Upper lobe of left lung (tissue), 6 donors: ENCODE measurements around the gene CHRND. TPM values are rescaled to one million over a fixed set of nuclear protein-coding genes. Genes with fewer than 3 reads are reported as not detected.

Experiments used
- ATAC-seq, 2 donors: fragments of 200-7000 bp; cut with Tn5 transposase; one replicate each; pipeline ENCODE4 v1.9.1; 2022; ENCODE audit warnings: mild to moderate bottlenecking in 2 of 2, moderate library complexity in 2 of 2; ENCODE audit not compliant: low FRiP score in 2 of 2
- DNase-seq, 2 donors: peaks; one replicate each; pipeline ENCODE4 v3.0.0-alpha.2; 2019 to 2020
- H3K27ac ChIP-seq, 4 donors: fragments of 200-600 bp; sonication (generic); one replicate each; pipeline ENCODE4 v1.5.1; 2016 to 2019
- H3K27me3 ChIP-seq, 4 donors: fragments of 200-600 bp; sonication (generic); one replicate each; pipeline ENCODE4 v1.5.1; 2017 to 2019
- H3K36me3 ChIP-seq, 4 donors: fragments of 200-600 bp; sonication (generic); one replicate each; pipeline ENCODE4 v1.5.1; 2016 to 2019
- H3K4me1 ChIP-seq, 4 donors: fragments of 200-600 bp; sonication (generic); one replicate each; pipeline ENCODE4 v1.5.1; 2018 to 2019
- H3K4me3 ChIP-seq, 4 donors: fragments of 200-600 bp; sonication (generic); one replicate each; pipeline ENCODE4 v1.5.1; 2017 to 2019; ENCODE audit warnings: mild to moderate bottlenecking in 2 of 4, moderate library complexity in 1 of 4
- H3K9me3 ChIP-seq, 4 donors: fragments of 200-600 bp; sonication (generic); one replicate each; pipeline ENCODE4 v1.5.1; 2018 to 2019
- EP300 ChIP-seq, 4 donors: sonication (generic); formaldehyde crosslinking; IDR thresholded peaks; one replicate each; pipeline ENCODE4 v1.5.1; 2017; ENCODE audit warnings: antibody characterized with exemption in 4 of 4, control low read depth in 2 of 4
- POLR2A ChIP-seq, 4 donors: fragments of 450-650 bp; IDR thresholded peaks; one replicate each; pipeline ENCODE4 v1.5.1; 2016 to 2017; ENCODE audit warnings: antibody characterized with exemption in 4 of 4, mild to moderate bottlenecking in 2 of 4
- POLR2AphosphoS5 ChIP-seq, 2 donors: sonication (generic); formaldehyde crosslinking; IDR thresholded peaks; one replicate each; pipeline ENCODE4 v1.5.1; 2017; ENCODE audit warnings: antibody characterized with exemption in 2 of 2
- WGBS, 2 donors: methylation state at CpG; one replicate each; pipeline ENCODE4 v1.1.5; 2017 to 2018; 5-methylcytosine and 5-hydroxymethylcytosine counted together
- total RNA-seq, 6 donors: library from RNA; depleted of rRNA in 4 of 6; stranded (reverse); fragments of >200 nt in 4 of 6; gene quantifications; one replicate each; pipeline versions ENCODE4 v1.1.0 to v1.2.1, GENCODE V29; 2016 to 2021
- TF ChIP-seq, protein P1 (sequence below), 6 experiments: fragments of 450-650 bp in 4 of 6; fragments of 200-600 bp in 2 of 6; sonication (generic) in 2 of 6; IDR thresholded peaks; one replicate each; pipeline ENCODE4 v1.5.1; 2016 to 2019; ENCODE audit warnings: antibody characterized with exemption in 6 of 6
- donor health status: DM: no; HTN: no; CAD: no; lungs with moderate emphysema.
- donor health status: DM: no; HTN: yes; CAD: no; lungs with severe emphysema.

Gene CHRND
- total RNA-seq, 6 donors from 2014 or later: not detected

DNA sequence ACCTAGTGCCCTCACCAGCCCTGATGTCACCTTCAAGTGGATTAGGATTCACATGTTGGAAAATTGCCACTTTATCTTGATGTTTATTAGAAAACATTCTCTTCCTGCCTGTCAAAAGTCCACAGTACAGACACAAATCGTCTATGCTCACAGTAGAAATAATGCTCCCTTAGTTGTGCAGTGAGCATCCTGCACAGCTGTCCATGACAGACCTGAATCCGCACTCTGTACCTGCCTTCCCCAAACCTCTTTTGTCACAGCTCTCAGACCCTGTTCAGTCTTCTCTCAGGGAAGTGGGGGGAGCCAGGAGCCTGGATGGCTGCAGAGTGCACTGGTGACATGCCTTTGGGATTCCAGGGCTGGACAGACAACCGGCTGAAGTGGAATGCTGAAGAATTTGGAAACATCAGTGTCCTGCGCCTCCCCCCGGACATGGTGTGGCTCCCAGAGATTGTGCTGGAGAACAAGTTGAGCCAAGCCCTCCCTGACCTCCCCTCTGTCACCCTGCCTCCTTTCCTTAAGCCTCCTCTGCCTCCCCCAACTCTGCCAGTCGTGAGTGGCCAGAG is 2.0 kb downstream of the CHRND start:
- ATAC-seq (no peak), DNase-seq (no peak)
- Histone ChIP-seq H3K4me1 (peaks cover 7 to 24% (median 11%) of the 10 kb centered on the region in 4 donors), H3K27me3 (peaks cover 0 to 30% (median 22%) of the 10 kb centered on the region in 4 donors), H3K36me3 (no peaks in the 10 kb centered on the region), H3K4me3 (no peak overlapping the region), H3K9me3 (no peaks in the 10 kb centered on the region), H3K27ac (no peak overlapping the region)
- TF ChIP-seq EP300 (IDR thresholded peaks at IDR 0.05): no peak
- TF ChIP-seq, protein P1, sequence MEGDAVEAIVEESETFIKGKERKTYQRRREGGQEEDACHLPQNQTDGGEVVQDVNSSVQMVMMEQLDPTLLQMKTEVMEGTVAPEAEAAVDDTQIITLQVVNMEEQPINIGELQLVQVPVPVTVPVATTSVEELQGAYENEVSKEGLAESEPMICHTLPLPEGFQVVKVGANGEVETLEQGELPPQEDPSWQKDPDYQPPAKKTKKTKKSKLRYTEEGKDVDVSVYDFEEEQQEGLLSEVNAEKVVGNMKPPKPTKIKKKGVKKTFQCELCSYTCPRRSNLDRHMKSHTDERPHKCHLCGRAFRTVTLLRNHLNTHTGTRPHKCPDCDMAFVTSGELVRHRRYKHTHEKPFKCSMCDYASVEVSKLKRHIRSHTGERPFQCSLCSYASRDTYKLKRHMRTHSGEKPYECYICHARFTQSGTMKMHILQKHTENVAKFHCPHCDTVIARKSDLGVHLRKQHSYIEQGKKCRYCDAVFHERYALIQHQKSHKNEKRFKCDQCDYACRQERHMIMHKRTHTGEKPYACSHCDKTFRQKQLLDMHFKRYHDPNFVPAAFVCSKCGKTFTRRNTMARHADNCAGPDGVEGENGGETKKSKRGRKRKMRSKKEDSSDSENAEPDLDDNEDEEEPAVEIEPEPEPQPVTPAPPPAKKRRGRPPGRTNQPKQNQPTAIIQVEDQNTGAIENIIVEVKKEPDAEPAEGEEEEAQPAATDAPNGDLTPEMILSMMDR (IDR thresholded peaks at IDR 0.05): no peak
- no peak for TF ChIP-seq POLR2AphosphoS5 (IDR thresholded peaks at IDR 0.05)
- no peak for TF ChIP-seq POLR2A (IDR thresholded peaks at IDR 0.05)
- WGBS, 2 donors: 57 to 73% methylated on average over 4 to 6 of the region's 6 CpGs

DNA sequence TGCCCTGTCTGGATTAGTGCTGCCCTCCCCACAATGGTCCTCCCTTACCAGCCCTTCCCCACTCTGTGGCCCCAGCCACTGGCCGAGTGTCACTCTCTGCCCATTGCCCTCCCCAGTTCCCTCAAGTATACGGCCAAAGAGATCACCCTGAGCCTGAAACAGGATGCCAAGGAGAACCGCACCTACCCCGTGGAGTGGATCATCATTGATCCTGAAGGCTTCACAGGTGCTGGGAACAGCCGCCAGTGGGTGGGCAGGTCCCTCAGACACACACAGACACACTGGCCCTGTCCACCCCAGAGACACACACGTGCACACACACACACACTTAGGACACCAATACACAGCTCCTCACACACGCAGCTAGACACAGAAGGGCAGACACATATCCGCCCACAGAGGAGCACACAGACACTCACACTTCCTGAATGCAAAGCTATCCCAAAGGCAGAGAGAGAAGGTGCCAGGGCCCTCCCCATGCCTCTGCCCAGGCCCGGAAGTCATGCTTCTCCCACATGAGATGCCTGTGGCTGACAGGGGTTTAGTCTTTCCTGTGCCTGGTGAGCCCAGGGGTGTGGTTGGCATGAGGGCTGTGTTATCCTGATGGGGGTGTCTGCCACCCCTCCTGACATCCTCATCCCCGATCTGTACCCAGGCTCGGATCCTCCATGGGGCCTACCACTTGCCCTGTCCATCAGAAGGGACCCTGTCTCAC is 2.9 kb downstream of the CHRND start:
- no peak overlapping the region for H3K4me3 ChIP-seq
- WGBS, 2 donors: 65 to 69% methylated on average over 9 to 11 of the region's 11 CpGs
- no peak overlapping the region for H3K27ac ChIP-seq
- no peaks in the 10 kb centered on the region for H3K9me3 ChIP-seq
- TF ChIP-seq POLR2A (IDR thresholded peaks at IDR 0.05): no peak
- TF ChIP-seq, protein P1 (IDR thresholded peaks at IDR 0.05): no peak
- peaks cover 0 to 21% (median 13%) of the 10 kb centered on the region in 4 donors for H3K27me3 ChIP-seq
- no peak for DNase-seq
- H3K4me1 ChIP-seq: peaks cover 4 to 15% (median 5%) of the 10 kb centered on the region in 4 donors
- H3K36me3 ChIP-seq: no peaks in the 10 kb centered on the region
- ATAC-seq: no peak

DNA sequence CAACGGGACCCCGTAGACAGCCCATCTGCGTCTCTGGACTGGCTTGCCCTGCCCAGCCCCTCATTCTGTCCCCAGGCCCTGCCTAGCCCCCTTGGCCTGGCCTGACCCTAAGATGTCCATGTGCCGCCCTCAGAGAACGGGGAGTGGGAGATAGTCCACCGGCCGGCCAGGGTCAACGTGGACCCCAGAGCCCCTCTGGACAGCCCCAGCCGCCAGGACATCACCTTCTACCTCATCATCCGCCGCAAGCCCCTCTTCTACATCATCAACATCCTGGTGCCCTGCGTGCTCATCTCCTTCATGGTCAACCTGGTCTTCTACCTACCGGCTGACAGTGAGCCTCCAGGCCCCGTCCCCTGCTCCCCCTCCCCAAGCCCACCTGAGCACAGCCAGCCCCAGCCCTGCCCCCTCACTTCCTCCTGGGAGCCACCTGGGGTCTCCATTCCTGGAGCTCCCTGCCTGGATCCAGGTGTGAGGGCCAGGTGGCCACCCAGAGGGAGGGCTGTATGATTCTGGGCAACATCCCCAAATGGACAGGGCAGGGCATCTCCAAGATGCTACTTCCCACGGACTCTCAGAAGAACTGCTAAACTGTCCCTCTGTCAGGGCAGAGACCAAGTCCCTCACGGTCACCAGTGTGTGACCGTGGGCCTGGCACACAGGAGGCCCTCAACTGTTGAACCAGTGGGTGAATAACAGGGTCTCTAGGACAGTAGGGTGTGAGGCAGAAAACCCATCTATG is 4.0 kb downstream of the CHRND start:
- Histone ChIP-seq H3K4me1 (peaks cover 0 to 7% (median 0%) of the 10 kb centered on the region in 4 donors), H3K27ac (no peak overlapping the region), H3K4me3 (no peak overlapping the region), H3K27me3 (peaks cover 0 to 10% (median 4%) of the 10 kb centered on the region in 4 donors), H3K9me3 (no peaks in the 10 kb centered on the region), H3K36me3 (no peaks in the 10 kb centered on the region)
- TF ChIP-seq, protein P1 (IDR thresholded peaks at IDR 0.05): no peak
- TF ChIP-seq POLR2AphosphoS5 (IDR thresholded peaks at IDR 0.05) (no peak), EP300 (IDR thresholded peaks at IDR 0.05) (no peak), POLR2A (IDR thresholded peaks at IDR 0.05) (no peak)
- WGBS, 2 donors: 92% methylated on average over 15 to 17 of the region's 17 CpGs
- DNase-seq: peak in 1 of 2 donors; percentile 73
- no peak for ATAC-seq

DNA sequence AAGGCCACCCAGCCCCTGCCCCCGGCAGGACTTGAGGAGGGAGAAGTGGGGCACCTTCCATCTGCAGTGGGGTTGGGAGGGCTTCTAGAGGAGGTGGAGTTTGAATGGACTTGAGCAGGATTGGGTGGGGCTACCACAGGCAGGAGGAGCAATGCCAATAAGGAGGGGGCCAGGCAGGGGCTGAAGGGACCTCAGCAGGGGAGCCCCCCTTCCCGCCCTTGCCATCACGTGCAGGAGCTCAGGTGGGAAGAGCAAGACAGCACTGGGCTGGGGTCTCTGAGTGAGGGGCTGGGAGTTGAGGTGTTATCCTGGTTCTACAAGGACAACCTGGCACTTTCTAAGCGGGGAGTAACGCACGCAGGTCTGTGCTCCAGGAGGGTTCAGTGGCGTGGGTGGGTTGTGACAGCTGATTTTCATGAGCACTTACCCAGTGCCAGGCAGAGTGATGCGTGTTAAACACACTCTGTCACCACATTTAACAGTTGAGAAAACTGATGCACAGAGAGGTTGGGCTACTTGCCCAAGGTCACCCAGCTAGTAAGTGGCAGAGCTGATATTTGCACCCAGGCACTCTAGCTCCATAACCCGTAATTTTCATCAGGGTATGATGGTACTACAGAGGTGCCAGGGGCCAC is 4.8 kb downstream of the CHRND start:
- Histone ChIP-seq H3K4me3 (no peak overlapping the region), H3K27me3 (peaks cover 0 to 2% (median under 1%) of the 10 kb centered on the region in 4 donors), H3K9me3 (no peaks in the 10 kb centered on the region), H3K4me1 (peaks cover 0 to 2% (median 0%) of the 10 kb centered on the region in 4 donors), H3K27ac (no peak overlapping the region), H3K36me3 (no peaks in the 10 kb centered on the region)
- ATAC-seq: no peak
- WGBS, 2 donors: 64 to 72% methylated on average over 5 to 9 of the region's 9 CpGs
- no peak for DNase-seq
- TF ChIP-seq, protein P1 (IDR thresholded peaks at IDR 0.05): no peak
- TF ChIP-seq EP300 (IDR thresholded peaks at IDR 0.05) (no peak), POLR2AphosphoS5 (IDR thresholded peaks at IDR 0.05) (no peak)
